GM21717 (cell line): ENCODE results near the gene VPS4B.
"Not testable (repeated sequence)": the region's sequence is repeated elsewhere in the genome, so short reads cannot be mapped to it uniquely, and the experiment has no call there.

ENCODE experiments used
- ATAC-seq: cut with Tn5 transposase; IDR thresholded peaks from one replicate; pipeline ENCODE4 v1.9.1; 2021; ENCODE audit warnings: mild to moderate bottlenecking, moderate library complexity; ENCODE audit not compliant: unreplicated experiment

Gene VPS4B

DNA sequence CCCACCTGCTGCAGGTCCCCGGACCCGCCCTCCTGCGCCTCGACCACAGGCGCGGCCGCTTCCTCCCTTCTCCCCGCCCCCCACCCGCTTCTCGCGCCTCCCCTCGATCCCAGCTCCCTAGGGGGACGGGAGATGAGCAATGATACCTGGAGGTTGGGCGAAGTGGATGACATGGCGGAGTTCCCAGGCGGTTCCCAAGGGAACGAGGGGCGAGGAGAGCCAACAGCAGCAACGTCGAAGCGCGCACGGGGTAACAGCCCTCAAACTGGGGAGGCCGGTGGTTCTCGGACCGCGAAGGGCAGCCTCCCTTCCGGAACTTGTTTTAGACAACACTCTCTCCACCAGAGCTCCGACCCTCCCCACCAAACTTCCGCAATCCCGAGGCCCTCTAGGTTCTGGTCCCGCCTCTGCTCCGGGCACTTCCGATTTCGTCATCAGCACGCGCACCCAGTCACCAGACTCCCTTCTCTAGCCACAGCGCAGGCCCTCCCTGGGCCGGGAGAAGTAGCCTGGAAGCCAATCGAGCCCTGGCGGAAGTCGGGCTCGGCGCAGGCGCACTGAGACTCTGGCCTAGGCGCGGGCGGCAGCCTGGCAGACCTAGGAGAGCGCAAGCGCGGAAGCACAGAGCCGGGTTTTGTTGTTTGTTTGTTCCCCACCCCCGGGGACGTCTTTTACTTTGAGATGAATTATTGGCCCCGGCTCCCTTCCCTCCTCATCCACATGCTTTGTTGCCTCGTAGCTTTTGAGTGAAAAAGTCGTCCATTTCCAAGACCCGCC, at the start of gene VPS4B:
TSS of gene VPS4B (minus strand) at position 390 of the 777 bp plus-strand sequence. CDS start at position 173, 217 bp downstream.
- peak; percentile 97 for ATAC-seq

DNA sequence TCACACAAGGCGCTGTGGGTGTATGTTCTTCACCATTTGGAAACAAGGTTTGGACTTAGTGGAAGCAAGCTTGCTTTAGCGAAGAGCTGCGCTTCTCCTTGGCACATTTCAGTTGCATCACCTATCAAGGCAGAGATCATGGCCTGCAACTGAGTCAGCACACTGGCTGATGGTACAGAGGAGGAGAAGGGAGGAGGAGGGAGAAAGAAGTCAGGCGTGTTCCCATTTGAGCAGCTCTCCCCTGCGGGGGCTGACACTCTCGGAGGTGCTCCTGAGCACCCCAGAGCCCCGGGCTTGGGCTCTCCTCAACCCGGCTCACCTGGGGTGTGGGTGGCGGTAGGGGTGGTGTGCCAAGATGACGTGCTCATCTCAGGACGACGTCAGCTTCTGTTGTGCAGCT, 48.5 kb upstream of the VPS4B start:
- ATAC-seq = no peak

DNA sequence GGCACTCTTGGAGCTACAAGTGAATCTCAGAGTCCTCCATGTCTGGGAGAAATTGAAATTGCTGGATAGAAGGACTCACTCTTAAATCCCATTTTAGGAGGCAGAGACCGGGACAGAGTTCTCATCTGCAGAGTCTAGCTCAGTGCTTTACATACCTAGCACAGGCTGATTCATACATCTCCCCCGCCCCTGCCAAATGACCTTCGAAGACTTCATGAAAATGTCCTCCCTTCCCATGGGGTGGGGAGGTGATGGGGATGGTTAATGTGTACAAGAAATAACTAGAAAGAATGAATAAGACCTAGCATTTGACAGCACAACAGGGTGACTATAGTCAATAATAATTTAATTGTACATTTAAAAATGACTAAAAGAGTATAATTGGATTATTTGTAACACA, 46.3 kb upstream of the VPS4B start:
- no peak for ATAC-seq

DNA sequence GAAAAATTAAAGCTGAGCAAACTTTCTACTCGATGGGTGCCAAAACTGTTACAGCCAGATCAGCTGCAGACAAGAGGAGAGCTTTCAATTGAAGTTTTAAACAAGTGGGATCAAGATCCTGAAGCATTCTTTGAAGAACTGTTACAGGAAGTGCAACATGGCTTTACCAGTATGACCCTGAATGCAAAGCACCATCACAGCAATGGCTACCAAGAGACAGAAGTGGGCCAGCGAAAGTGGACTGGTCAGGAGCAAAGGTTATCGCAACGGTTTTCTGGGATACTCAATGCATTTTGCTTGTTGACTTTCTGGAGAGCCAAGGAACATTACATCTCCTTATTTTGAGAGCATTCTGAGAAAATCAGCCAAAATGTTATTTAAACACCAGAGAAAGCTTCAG, 45.4 kb upstream of the VPS4B start:
- ATAC-seq = no peak

DNA sequence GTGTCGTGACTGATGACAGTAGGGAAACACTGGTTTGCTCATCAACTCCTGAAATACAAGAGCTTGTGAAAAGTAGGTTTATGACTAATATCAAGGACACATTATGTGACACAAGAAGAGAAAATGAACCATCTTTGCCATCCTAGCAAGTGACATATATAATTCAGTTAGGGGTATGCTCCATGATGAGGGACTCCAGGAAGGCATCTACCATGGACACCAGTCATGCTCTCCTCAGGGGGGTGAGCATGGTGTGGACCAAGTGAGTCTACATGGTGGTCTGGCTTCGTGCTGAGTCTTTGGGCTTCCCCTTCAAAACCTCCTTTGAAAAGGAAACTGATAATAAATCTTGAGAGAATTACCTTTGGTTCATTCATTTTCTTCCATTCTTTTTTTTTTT, 42.8 kb upstream of the VPS4B start:
- ATAC-seq = no peak

DNA sequence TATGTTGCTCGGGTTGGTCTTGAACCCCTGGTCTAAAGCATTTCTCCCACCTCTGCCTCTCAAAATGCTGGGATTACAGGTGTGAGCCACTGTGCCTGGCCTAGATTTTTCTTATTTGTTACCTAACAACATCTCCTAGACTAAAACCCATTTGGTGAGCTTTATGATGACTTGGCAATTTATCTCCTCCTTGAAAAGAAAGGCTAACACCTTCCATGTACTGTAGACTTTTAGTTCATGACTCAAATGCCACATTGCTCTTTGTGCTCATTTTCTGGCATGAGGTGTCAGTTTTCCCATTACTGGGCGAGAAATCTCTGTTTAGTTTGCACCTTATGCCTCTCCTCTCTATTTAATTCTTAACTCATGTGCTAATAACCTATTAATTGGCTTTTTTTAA, 42.2 kb upstream of the VPS4B start:
- no peak for ATAC-seq

DNA sequence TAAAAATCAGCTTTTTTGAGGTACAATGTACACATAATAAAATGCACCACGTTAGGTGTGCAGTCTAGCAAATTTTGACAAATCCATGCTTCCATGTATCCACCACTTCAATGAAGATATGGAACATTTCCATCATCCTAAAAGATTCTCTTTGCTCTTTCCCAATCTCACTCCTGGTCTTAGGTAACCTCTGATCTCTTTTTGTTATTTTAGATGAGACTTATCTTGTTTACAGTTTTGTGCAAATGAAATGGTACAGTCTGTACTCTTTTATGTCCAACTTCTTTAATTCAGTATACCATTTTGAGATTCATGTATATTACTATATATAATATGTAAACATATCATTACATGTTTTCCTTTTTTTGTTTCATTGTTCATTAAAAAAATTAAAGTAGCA, 38.1 kb upstream of the VPS4B start:
- no peak for ATAC-seq

DNA sequence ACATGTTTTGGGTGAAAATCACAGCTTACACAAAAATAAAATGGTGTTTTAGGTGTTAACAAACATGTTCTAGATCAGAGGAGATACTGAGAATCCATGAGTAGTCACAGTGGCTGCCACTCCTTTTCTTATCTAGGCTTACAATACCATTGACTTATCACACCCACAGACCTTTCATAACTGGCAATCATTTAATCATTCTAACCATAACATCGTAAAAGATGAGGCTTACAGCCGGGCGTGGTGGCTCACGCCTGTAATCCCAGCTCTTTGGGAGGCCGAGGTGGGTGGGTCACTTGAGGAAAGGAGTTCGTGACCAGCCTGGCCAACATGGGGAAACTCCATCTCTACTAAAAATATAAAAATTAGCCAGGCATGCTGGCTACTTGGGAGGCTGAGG, 35.7 kb upstream of the VPS4B start:
- no peak for ATAC-seq

DNA sequence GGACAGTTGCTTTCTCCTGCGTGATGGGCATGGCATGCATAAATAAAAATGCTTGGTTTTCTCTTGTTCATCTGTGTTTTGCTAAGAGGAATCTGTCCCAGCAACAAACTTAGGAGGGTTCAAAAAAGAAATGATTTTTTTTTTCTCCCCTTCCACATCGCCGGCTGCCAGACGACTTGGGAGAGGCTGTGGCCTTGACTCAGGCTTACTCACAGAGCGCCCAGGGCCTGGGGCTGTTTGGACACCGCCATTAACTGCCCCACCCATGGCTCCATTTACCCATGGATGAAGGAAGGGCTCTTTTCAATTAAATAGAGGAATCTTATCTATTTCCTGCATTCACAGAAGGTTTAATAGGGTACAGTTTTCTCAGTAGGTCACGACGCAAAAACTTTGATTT, 32.2 kb upstream of the VPS4B start:
- ATAC-seq = no peak

DNA sequence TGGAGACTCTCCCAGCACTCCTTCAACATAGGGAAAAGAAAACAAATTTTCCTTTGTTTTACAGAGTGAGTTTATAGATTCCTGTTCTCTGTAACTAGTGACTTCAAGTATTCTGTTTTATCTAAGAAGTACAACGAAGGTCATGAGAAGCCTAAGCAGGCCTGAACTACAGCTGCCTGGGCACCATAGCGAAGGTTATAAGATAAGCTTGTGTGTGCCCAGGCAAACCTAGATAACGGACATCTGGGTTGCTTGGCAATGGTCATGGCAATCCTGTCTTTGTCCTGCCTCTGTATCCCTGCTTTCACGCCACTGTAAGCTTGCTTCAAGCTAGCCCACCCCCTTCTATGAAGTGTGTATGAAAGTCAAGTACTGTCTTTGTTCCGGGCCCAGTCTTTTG, 30.5 kb upstream of the VPS4B start:
- not testable (repeated sequence) for ATAC-seq

DNA sequence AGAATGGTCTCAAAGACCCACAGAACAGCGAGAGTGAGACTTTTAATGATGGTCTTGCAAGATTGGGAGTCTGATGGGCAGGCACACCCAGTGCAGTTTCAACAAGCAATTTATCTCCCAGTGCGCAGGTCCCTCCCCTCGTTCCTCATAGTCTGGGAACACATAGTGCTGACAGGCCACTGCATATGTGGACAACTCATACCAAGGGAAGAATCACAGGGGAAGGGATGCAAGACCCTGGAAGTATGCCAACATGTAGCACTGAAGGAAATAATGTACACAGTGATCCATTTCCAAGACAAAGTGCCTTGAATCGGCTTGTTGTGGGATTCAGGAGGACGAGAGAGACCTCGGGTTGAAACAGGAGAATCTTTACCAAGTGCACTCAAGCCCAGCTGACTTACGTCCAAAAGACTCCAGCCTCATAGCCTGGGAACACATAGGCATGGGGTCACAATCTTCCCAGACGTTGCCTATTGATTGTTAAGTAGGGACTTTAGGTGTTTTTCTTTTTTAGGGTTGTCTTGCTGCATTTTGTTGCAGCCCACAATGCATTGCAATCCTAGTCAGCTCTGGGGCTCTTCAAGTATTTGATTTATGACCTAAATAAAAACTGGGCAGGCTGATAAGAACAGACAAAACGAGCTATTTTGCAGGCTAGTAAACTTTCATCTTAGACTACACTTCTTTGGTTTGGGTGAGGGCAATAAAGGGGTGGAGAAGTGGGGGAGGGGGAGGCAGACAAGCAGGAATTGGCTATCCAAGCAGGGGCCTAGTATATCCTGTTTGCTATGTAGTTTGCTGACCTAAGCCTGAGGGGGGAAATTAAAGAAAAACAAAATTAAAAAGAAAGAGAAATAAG, 29.8 kb upstream of the VPS4B start:
- ATAC-seq = no peak

DNA sequence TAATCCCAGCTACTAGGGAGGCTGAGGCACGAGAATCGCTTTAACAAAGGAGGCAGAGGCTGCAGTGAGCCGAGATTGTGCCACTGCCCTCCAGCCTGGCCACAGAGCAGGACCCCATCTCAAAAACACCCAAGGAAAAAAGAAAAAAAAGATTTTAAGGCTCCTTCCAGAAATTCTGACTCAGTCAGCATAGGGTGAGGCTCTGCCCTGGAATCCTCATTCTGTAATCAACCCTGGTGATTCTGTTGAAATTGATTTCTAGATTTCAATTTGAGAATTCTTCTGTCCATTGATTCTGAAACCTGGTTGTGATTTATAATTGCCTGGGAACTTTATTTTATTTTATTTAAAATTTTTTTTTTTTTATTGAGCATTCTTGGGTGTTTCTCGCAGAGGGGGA, 27.1 kb upstream of the VPS4B start:
- ATAC-seq = no peak

DNA sequence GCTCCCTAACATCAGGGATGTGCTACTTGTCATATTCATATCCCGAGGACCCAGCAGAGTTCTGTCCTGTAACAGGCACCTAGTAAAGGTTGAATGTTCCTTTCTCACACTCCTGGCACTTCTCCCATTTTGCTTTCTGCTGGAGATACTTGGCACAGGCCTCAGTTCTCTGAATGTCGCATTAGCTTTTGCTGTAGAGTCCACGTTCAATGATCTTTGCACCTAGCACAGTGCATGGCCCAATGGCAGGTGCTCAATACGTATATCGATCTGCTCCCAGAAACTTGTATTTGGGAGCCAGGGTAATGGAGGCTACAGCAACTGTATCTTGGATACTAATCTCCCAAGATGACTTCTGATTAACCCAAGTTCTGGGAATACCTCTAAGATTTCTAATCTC, 24.8 kb upstream of the VPS4B start:
- ATAC-seq = no peak

DNA sequence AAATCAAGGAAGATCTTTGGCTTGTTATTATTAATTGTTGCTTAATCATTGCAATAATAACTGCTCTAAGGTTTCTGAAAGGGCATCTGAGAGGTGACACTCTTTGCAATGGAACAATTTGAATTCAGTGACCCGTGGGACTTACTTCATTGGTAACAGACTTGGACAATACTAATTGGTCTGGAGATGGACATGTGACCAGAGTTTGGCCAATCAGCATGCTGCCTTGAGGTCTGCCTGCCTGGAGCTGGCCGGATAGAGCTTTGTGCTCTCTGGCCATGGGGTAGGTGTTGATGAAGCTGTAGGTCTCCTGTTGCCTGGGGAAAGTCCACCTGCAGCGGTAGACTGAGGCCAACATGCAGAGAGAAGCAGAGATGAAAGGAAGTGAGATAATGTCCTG, 24.0 kb upstream of the VPS4B start:
- ATAC-seq = no peak

DNA sequence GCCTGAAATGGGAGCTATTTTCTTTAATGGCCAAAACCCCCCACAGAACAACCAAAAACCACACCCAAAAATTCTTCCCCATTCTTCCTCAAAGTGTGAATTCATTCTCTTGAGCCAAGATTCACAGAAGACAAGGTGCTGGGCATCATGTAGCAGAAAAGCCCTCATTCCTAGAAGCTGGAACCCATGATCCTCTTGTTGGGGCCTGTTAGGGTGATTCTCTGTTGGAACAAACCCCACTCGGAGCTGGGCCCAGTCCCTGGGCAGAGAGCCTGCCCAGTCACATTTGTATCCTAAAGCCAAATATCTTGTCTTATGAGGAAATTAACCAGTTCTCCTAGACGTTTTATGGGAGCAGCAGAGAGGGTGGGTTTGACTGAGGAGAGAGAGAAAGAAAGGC, 22.8 kb upstream of the VPS4B start:
- no peak for ATAC-seq

DNA sequence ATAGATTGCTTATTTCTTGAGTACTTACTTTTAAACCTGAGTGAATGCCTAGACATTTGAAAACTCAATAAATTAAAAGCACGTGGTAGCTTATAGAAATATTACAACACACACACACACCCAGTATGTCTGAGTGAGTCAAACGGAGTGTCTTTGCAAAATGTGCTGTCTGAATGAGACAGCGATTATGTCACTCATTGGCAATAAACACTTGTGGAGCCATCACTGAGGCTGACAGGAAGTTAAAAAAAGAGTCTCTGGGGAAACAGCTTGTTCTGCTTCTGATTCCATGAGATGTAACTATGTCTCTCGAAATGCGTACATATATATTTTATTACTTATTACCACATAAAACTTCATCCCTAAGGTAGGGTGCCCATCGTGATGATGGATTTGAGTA, 22.3 kb upstream of the VPS4B start:
- ATAC-seq = no peak

DNA sequence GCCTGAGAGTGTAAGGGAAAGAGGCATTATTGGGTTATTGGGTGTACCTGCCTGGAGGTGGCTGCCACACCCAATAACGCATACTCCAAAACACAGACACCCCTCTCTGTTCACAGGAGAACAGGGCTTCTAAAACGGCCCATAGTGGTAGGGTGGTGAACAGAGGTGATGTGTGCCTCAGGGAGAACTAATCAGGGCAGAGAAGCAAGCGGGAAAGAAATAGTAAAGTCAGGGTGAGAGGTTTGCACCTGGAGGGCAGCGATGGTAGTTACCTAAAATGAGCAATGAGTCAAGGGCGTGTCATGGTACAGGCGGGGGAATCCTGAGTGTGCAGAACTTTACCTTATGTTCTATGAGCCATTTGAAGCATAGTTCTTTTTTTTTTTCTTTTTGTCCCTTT, 21.6 kb upstream of the VPS4B start:
- no peak for ATAC-seq

DNA sequence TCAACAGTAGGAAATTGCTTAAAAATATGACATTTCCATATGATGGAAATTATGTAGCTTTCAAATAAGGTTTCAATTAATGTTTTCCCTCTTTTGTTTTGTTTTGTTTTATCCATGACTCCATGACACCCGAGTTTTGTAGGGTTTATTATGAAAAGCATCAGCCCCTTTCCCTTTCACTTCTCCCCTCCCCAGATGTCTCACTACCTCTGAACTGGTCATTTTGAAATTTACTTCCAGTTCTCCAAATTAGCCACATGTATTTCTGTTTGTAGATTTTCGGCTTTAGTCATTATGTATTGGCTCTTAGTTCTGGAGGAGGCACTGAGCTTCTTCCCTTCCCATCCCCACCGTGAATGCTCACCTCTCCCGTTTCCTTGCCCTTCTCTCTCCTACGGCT, 18.6 kb upstream of the VPS4B start:
- peak; percentile 52 for ATAC-seq

DNA sequence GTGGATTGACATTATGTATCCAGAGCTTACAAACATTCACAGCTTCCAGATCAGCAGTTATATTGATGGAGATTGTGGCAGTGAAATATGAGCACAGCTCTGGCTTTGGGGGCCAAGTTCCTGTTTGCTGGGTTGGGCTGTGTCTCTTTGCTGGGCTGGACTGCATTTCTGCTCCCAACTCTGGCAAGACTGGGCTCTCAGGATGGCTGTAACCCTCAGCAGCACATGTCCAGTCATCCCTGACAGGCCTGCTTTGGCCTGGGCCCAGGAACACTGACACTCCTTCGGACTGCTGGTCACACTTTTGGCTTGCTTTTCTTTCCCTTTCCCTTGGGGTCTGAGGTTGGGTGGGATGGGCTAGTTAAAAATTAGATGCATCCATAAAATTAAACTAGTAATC, 17.9 kb upstream of the VPS4B start:
- ATAC-seq = no peak

DNA sequence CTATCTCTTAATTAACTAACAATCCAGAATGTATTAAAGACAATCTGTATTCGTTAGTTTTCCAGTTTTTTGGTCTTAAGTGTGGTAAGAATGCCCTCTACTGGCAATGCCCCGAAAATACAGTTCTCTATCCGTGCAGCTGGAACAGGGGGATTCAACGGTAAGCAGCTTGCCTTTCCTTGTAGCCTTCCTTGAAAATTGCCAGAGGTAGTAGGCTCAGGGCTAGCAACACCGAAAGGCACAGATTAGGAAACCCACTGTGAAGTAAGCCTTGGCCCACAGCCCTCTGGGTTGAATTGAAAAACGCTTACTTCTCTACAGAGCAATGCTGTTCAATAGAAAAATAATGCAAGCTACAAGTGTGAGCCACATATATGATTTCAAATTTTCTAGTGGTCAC, 17.1 kb upstream of the VPS4B start:
- ATAC-seq = peak; percentile 42

DNA sequence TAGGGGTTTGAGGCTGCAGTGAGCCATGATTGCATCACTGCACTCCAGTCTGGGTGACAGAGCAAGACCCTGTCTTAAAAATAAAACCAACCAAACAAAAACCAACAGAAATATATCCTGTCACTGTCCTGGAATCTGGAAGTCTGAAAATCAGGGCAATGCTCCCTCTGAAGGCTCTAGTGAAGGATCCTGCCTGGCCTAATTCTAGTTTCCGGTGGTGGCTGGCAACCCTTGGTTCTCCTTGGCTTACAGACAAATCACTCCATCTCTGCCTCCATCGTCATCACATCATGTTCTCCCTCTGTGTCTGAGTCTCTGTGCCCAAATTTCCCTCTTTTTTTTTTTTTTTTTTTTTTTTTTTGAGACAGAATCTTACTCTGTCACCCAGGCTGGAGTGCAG, 15.9 kb upstream of the VPS4B start:
- ATAC-seq = no peak

DNA sequence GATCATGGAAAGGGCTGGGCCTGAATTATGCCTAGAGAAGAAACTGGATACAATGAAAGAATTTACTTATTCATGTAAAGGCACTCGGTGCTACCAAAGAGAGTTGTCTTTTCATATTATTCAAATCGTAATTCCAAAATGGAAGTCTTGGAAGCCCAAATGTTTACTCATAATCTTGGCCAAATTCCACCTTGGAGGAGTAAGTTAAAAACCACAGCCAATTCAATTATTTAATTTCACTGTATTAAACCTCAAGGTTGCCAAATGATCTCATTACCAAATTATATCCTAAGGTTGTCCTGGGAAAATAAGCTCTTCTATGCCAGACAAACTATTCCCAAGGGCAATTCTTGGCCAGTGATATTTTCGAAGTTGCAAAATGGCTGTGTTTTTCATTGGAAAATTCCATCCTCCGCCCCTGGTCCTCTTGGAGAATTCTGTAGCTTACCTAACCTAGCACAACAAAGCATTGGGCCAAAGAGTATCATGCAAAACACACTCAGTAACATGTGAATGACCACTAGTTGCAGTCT, 11.1 kb upstream of the VPS4B start:
- ATAC-seq = no peak
